NCI-H82 treated with DMSO at 0.1 percent for 48 hours (cell line): ENCODE data around the gene KERA.
"Not testable (repeated sequence)": the region's sequence is repeated elsewhere in the genome, so short reads cannot be mapped to it uniquely, and the experiment has no call there.

Experiments
- DNase-seq: peaks from one replicate; lab custom pipeline; 2025; ENCODE audit not compliant: unreplicated experiment; lab: John Stamatoyannopoulos, UW

The KERA gene, protein sequence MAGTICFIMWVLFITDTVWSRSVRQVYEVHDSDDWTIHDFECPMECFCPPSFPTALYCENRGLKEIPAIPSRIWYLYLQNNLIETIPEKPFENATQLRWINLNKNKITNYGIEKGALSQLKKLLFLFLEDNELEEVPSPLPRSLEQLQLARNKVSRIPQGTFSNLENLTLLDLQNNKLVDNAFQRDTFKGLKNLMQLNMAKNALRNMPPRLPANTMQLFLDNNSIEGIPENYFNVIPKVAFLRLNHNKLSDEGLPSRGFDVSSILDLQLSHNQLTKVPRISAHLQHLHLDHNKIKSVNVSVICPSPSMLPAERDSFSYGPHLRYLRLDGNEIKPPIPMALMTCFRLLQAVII

DNA sequence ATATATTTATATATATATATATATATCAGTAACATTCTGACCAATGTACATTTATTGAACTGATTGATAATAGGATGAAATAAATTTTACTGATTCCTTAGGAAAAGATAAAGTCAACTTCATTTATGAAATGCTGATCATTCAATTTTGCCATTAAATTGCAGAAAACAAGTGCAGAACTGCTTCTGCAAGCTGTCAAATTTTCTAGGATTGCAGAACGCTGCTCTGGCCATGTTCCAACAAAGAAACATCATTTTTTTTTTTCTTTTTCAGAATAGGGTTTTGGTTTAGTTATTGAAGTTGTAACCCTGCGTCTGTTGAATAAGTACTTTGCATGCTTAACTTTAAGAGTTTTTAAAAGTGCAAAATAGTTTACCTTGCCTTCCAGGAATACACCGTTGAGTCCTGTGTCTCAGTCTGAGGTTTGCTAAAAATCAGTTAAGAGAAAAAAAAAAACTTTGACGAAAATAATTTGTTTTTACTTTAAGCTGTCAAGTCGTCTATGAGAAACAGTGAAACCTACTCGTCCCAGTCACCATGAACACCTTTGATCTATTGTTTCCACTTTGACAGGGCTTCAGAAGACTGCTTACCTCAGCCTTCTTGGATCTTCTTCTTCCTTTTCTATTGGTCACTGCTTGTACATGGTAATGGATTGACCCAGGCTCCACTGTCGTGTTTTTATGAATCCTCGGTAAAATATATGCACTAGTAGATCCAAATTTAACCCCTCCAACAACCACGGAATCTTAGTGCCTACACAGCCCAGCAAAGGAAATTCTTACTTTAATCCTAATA is at the start of gene KERA:
TSS of gene KERA (minus strand) at position 657 of the 798 bp plus-strand sequence. CDS start 1,743 bp downstream, outside the sequence.
- DNase-seq = no peak

- DNase-seq = no peak
These were observed 48.5 kb upstream of the KERA start for GRCh38 chr12:91106283-91106682.

DNA sequence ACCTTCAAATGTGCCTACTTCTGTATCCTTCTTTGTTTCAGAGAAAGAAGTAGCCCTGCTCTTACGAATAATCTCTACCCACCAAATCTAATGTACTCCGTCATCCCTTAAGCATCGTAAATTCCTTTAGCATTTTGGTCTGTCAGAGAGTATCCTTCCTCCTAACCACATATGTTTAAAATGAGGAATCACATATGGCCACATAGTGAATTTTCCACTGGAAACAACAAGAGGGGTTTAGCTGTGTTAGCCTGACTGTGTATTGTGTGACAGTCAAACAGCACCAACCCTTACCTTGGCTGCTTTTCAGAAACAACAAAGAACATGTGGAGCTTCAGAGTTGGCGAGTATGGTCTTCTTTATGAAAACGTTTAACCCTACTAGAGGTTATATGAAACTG is 48.0 kb upstream of the KERA start:
- DNase-seq = no peak

DNA sequence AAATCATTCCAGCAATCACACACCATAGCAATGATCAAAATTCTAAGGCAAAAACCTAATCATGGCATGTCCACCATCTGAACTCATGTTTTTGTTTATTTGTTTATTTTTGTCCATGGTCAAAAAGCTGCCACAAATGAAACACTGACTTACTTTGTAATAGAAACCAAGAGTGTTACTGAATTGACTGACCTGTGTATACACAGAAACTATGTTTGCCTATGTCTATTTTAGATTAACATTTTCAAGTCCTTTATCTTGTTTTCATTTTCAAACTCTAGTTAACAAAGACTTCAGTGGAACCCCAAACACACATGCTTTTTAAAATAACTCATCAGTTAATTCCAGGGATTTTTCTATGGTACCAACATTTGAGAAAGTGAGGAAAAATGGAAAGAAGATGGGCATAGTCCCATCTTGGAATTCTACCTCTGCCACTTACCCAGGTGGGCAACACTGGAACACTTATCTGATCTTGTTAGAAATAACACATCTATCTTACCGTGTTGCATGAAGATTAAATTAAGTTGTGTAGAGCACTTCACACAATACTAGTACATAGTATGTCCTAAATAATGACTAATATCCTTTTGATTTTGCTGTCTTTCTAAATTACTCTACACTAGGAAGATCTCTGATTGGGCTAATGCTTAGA is 47.1 kb upstream of the KERA start:
- no peak for DNase-seq

GRCh38 chr12:91103624-91104023 is 45.8 kb upstream of the KERA start:
- DNase-seq = no peak

- no peak for DNase-seq
These were observed 45.3 kb upstream of the KERA start for GRCh38 chr12:91103101-91103500.

- DNase-seq = no peak
These were observed 43.1 kb upstream of the KERA start for GRCh38 chr12:91100906-91101305.

- no peak for DNase-seq
These were observed 42.0 kb upstream of the KERA start for GRCh38 chr12:91099836-91100235.

GRCh38 chr12:91099341-91099740 is 41.5 kb upstream of the KERA start:
- DNase-seq = no peak

- DNase-seq = no peak
These were observed 41.1 kb upstream of the KERA start for GRCh38 chr12:91098941-91099340.

DNA sequence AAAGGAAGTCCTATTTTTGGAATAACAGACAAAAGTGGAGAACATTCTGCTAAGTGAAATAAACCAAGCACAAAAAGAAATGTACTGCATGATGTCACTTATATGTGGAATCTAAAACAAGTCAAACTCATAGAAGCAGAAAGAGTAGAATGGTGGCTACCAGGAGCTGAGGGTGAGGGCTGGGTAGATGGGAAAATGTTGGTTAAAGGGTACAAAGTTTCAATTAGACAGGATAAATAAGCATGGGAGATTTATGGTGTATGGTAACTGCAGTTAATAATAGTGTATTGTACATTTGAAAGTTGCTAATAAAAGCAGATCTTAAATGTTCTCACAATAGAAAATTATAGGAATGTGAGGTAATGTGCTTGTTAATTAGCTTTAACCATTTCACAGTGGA is 40.6 kb upstream of the KERA start:
- no peak for DNase-seq

- DNase-seq = no peak
These were observed 37.1 kb upstream of the KERA start for GRCh38 chr12:91094957-91095356.

GRCh38 chr12:91094032-91094662 is 36.3 kb upstream of the KERA start:
- DNase-seq = no peak

DNA sequence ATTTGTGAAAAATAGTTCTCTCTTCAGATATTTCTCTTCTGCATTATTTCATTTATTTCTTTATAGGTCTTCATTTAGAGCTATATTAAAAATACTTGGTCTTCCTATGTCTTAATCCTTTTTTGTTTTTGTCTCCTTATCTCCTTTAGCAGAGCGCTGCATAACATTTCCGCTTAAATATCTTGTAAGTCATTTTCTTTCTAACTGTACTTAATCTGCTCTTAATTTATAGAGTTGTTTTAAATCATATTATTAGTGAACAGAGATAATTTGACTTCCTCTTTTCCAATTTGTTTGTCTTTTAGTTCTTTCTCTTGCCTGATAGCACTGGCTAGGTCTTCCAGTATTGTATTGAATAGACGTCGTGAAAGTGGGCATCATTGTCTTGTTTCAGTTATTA is 35.5 kb upstream of the KERA start:
- no peak for DNase-seq

GRCh38 chr12:91091916-91092715 is 34.3 kb upstream of the KERA start:
- DNase-seq = no peak

GRCh38 chr12:91089953-91090352 is 32.1 kb upstream of the KERA start:
- not testable (repeated sequence) for DNase-seq

GRCh38 chr12:91080041-91080440 is 22.2 kb upstream of the KERA start:
- no peak for DNase-seq

DNA sequence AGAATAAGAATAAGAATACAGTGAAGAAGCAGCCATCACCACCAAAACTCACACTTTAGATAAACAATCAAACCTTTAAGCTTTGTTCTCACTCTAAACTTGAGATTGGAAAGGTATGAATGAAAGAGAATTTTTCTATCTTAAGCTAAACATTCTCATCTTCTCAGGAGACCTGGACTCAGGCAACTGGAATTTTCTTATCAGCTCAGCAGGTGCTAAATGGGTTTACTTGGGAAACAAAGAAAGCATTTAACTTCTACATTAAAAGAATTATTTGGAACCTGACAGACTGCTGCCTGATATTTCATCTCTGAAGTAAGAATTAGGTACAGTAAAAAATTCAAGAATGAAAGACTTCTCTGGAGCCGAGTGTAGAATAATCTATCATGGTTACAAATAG is 20.7 kb upstream of the KERA start:
- no peak for DNase-seq

DNA sequence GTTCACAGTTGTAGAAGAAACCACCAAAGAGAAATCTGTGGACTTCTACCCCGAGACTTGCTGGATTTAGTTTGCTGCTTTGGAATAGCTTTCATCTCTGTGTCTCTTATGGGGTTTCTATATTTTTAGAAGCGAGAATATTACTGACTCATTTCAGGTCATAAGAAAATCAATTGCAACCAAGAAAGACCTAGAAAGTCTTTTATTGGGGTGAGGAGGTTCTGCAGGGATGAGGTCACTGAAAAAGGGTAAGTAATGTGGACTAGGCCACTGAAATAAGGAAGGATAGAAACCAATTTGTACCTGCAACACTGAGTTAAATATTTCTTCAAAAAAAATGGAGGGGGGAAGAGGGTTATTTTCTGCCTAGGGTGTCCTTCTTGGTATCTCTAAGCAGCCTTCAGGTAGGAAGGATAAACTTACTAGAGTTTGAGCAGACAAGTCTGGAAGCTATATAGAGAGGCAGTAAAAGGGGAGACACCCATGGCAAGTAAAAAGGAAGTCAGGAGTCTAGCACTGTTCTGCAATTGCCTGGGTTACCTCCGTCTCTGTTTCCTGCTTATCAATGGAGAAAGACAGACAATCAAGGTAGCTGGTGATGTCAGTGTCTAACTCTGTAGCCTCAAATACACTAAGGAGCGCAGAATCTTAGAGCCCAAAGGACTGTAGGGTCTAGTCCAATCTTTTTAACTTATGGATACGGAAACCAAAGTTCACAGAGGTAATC is 19.6 kb upstream of the KERA start:
- no peak for DNase-seq

- DNase-seq = no peak
These were observed 17.0 kb upstream of the KERA start for GRCh38 chr12:91074851-91075250.
